Measurements from ENCODE around the gene ASB8. TPM values are rescaled to one million over a fixed set of nuclear protein-coding genes. Genes with fewer than 3 reads are reported as not detected.

The ASB8 gene
- total and polyA plus RNA-seq, 2 donors (not counting 1 experiment from before 2014, with no cell fraction given), result 23.8 to 35.0 TPM

DNA sequence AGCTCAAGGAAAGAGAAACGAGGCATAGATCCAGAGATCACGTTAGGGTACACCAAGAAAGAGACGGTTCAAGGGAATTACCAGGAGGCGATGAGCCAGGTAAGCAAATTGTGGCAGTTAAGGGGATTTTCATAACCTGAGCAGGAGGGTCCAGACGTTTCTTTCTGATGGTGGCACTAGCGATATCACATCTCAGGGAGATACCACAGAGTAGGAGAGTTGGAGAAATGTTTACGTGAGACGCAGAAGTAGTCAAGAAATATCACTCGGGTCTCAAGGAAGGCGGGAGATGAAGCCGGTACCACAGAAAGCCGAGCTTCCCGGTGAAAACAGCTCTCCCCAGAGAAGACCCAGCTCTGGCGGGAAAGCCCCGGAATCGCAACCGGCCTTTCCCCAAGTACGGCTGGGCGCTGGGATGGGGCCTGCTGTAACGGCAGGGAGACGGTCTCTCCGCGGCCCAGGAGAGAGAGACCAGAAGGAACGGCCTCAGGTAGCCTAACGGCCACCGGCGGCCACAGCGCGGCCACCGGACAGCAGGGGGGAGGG is 51.9 kb downstream of the ASB8 start:
- no peaks in the 10 kb centered on the region for H3K27me3 ChIP-seq (ENCODE audit: control insufficient read depth, insufficient read depth, low read length)
- H2AFZ ChIP-seq (ENCODE audit: low read length), result peak overlapping the region; percentile 77
- peak overlapping the region; percentile 99 for H3K27ac ChIP-seq (ENCODE audit: insufficient read depth, low read length)
- H3K4me2 ChIP-seq (ENCODE audit: extremely low read depth, insufficient read depth, low read length), result peak overlapping the region; percentile 68
- H3K4me1 ChIP-seq (ENCODE audit: control insufficient read depth, extremely low read depth, insufficient read depth, low read length), result peaks cover 4% of the 10 kb centered on the region
- peak overlapping the region; percentile 95 for H3K9ac ChIP-seq (ENCODE audit: insufficient read depth, low read length)
- no peaks in the 10 kb centered on the region for H3K9me3 ChIP-seq (ENCODE audit: control insufficient read depth, insufficient read depth, low read depth, low read length)
- no peaks in the 10 kb centered on the region for H4K20me1 ChIP-seq (ENCODE audit: control insufficient read depth, extremely low read depth, insufficient read depth, low read length)
- peaks cover 41% of the 10 kb centered on the region for H3K79me2 ChIP-seq (ENCODE audit: control insufficient read depth, insufficient read depth, low read length)
- DNase-seq (ENCODE audit: low read depth in 2 of 2), result peak in 1 of 2 donors; percentile 5
- H3K4me3 ChIP-seq (replicated peaks in 1 of 4; ENCODE audit: control extremely low read depth in 1 of 4, insufficient read depth in 1 of 4, low read depth in 3 of 4, low read length in 4 of 4), result peak overlapping the region; percentile 61 to 81 (median 70)
- no peaks in the 10 kb centered on the region for H3K36me3 ChIP-seq (ENCODE audit: control insufficient read depth, insufficient read depth, low read length)
- TF ChIP-seq EZH2 (IDR thresholded peaks at IDR 0.05; ENCODE audit: low read length, missing control alignments), result no peak
- TF ChIP-seq CTCF (conservative IDR thresholded peaks at IDR 0.05 in 1 of 2, IDR thresholded peaks at IDR 0.05 in 1 of 2; ENCODE audit: low read depth in 1 of 2, low read length in 2 of 2), result no peak

- DNase-seq (ENCODE audit: low read depth in 2 of 2), result no peak
- Histone ChIP-seq H3K27ac (ENCODE audit: insufficient read depth, low read length) (no peak overlapping the region), H3K9ac (ENCODE audit: insufficient read depth, low read length) (no peak overlapping the region), H3K79me2 (ENCODE audit: control insufficient read depth, insufficient read depth, low read length) (peaks cover 41% of the 10 kb centered on the region), H3K36me3 (ENCODE audit: control insufficient read depth, insufficient read depth, low read length) (no peaks in the 10 kb centered on the region), H3K4me2 (ENCODE audit: extremely low read depth, insufficient read depth, low read length) (peak overlapping the region; percentile 92), H3K27me3 (ENCODE audit: control insufficient read depth, insufficient read depth, low read length) (no peaks in the 10 kb centered on the region), H3K4me1 (ENCODE audit: control insufficient read depth, extremely low read depth, insufficient read depth, low read length) (peaks cover 4% of the 10 kb centered on the region), H4K20me1 (ENCODE audit: control insufficient read depth, extremely low read depth, insufficient read depth, low read length) (no peaks in the 10 kb centered on the region), H3K4me3 (replicated peaks in 1 of 4; ENCODE audit: control extremely low read depth in 1 of 4, insufficient read depth in 1 of 4, low read depth in 3 of 4, low read length in 4 of 4) (peak overlapping the region; percentile 61 to 81 (median 70)), H2AFZ (ENCODE audit: low read length) (no peak overlapping the region), H3K9me3 (ENCODE audit: control insufficient read depth, insufficient read depth, low read depth, low read length) (no peaks in the 10 kb centered on the region)
- no peak for TF ChIP-seq EZH2 (IDR thresholded peaks at IDR 0.05; ENCODE audit: low read length, missing control alignments)
- no peak for TF ChIP-seq CTCF (conservative IDR thresholded peaks at IDR 0.05 in 1 of 2, IDR thresholded peaks at IDR 0.05 in 1 of 2; ENCODE audit: low read depth in 1 of 2, low read length in 2 of 2)
These were observed 52.8 kb downstream of the ASB8 start for GRCh38 chr12:48104531-48104930.

Other genes with a start within 250 kb of the ASB8 start
- 56.5 and 91.7 TPM in 2 replicates for gene TMEM106C, start 193.9 kb downstream of the ASB8 start, total RNA-seq
- 85.0 and 166 TPM in 2 replicates for gene TMEM106C, start 193.9 kb downstream of the ASB8 start, polyA plus RNA-seq
- not detected in 2 replicates for gene COL2A1, start 153.0 kb downstream of the ASB8 start, total RNA-seq
- gene COL2A1, start 153.0 kb downstream of the ASB8 start, polyA plus RNA-seq, result not detected in 2 replicates
- gene SENP1, start 51.4 kb downstream of the ASB8 start, total RNA-seq, result 12.8 and 14.7 TPM in 2 replicates
- 17.9 and 19.1 TPM in 2 replicates for gene SENP1, start 51.4 kb downstream of the ASB8 start, polyA plus RNA-seq
- 87.1 and 98.9 TPM in 2 replicates for gene PFKM, start 38.2 kb downstream of the ASB8 start, total RNA-seq
- 87.6 and 88.4 TPM in 2 replicates for gene PFKM, start 38.2 kb downstream of the ASB8 start, polyA plus RNA-seq
- gene CCDC184, start 26.1 kb upstream of the ASB8 start, total RNA-seq, result under 0.01 and 0.17 TPM in 2 replicates
- gene CCDC184, start 26.1 kb upstream of the ASB8 start, polyA plus RNA-seq, result 0.28 and 0.30 TPM in 2 replicates
- not detected in 2 replicates for gene OR10AD1, start 45.8 kb upstream of the ASB8 start, total RNA-seq
- gene OR10AD1, start 45.8 kb upstream of the ASB8 start, polyA plus RNA-seq, result not detected in 2 replicates
- gene ZNF641, start 193.4 kb upstream of the ASB8 start, total RNA-seq, result 8.1 and 8.5 TPM in 2 replicates
- 3.2 and 4.2 TPM in 2 replicates for gene ZNF641, start 193.4 kb upstream of the ASB8 start, polyA plus RNA-seq

All from fibroblast of lung (primary cell).